Measurements from ENCODE around the gene GMCL1.
"Not testable (repeated sequence)": the region's sequence is repeated elsewhere in the genome, so short reads cannot be mapped to it uniquely, and the experiment has no call there.

The GMCL1 gene

DNA sequence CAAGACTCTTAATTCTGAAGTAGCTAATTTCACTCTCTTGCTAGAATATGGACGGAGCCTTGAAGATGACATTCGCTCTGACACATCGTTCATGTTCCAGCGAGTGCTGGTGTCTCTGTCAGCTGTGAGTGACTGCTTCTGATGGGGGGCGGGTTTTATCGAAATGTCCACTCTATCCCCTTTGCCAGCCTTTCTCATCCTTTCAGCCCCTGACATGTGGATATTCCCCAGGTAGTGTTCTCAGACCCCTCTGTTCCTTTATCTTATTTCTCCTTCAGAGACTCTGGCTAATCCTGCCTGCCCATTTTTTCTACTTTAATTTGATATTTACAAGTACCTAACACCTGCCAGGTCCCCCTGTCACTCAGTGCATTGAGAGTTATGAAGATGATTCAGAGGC is 18.9 kb upstream of the GMCL1 start:
- no peak for DNase-seq

DNA sequence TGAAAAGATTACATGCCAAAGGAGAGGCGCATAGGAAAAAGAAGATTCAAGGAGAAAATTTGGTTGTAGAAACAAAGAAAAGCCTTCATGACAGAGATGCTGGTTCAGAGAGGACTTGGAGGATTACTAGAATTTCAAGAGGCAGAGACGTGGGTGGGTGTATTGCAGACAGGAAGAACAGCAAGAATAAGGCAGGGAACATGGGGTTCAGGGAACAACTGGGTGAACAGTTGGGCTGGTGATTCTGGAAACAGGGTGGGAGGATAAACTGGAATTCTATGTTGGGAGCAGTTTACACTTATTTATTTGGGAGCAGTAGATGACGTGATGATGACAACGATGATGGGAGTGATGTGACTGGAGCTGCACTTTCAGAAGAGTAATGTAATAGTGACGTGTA is 18.4 kb upstream of the GMCL1 start:
- DNase-seq = no peak

DNA sequence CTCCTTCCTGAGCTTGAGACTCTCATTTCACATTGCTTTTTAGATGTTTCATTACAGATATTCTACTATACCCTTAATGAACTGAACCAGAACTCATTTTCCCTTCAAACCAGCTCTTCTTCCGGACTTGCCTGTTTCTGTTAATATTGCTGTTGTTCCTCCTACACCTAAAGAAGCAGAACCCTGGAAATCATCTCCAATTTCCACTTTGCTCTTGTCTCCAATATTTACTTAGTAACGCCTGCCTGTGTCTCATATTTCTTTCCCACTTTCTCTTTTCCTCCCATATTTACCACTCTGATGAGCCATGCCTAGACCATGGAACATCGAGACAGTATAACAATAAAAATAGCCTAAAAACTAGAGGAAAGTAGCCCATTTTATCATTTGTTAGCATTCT is 17.9 kb upstream of the GMCL1 start:
- no peak for DNase-seq

DNA sequence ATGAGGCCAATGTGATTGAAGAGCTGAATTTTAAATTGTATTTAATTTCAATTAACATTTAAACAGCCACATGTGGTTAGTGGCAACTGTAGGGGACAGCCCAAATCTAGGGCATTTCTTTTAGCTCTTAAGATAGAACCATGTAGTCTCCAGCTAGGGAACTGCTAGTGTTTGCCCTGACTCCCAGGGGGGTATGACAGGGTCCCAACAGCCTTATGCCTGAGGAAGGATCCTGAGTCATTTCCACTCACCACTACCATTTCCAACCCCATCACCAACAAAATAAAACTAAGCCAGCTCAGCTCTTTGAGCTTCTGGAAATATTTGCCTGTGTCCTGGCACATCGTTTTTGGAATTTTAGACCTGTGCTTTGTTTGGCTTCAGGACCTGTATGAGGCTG is 13.7 kb upstream of the GMCL1 start:
- no peak for DNase-seq

DNA sequence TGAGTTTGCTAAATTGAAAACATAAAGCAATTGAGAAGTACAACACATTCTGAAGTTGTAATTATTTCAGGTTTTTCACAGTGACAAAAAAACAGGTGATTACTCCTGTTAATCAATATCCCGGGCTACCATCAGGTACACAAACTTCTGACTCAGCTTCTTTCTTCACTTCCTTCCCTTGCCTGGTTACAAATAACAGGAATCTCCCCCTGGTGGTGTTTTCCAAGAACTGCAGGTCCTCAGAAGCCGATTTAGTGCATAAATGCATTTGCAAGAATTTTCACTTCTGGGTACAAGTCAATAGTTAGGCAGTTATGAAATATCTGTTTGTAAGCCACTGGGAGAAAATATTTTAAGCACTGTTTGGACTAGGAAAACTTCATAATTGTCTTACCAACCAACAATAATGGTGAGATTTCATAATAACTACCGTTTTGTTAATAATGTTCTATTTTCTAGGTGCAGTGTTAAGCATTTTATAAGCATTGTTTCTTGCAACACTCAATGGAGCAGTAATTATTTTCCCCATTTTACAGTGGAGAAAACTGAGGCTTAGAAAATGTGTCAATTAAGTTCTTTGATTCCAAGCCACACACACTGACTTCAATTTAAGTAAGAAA is 12.4 kb upstream of the GMCL1 start:
- DNase-seq = peak; percentile 43

DNA sequence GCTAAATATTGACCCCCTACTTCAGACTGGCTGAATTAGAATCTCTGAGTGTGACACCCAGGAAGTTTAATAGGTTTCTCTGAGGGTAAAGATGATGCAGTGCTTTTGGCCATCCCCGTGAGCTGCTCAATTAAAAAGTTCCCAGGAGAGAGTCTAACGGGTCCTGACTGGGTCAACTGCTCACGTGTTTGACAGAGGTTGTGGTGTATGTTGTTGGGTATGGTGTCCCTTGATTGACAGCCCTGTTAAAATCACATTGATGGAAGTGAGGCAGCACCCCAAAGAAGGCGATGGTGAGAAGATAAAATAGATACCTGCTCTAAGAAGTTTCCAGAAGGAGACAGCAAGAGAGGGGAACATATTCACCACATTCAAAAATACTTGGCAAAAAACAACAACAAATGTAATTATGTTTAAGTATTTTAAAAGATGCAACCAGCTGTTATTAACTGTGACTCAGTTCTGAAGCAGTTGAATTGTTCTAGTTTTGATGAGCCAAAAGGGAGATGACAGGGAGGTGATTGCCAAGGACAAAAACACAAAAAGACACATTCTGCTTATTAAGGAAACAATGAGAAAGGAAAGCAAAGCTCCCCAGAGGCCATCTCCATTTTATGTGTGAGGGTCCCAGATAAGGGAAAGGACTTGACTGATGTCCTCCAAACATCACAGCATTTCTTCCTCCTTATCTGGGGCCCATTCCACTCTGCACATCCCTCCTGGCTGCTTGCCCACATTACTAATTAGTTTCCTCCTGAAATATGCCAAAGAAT is 11.5 kb upstream of the GMCL1 start:
- DNase-seq = no peak

DNA sequence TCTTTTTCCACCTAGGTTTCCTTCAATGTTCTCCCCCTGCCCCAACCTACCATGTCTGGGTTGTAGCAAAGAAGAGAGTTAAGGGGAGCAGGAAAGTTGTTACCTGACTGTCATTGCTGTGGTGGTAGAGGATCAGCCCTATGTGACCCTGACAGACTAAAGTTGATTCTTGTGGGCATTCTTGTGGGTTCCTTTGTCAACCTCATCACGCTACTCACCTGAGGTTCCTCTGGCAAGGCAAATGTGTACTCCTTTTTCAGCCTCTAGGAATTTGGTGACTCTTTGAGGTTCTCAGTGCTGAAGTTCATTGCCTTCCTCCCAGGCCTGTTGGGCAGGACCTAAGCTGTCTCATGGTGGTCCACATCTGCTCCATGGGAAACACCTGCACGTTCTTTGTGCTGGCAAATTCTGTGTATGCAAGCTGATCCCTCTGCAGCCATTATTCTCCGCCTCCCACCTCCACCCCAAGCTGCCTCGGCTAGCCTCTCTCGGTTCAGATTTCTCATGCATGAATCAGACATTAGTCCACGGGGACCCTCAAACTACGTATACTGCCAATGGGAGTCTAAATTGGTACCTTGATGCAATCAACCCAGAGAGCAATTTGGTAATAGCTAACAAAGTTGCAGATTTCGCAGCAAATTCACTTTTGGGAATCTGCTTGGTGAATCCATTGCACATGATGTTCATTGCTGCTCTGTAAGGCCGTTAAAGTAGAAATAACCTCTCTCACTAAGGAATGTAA is 1.5 kb upstream of the GMCL1 start:
- no peak for DNase-seq

DNA sequence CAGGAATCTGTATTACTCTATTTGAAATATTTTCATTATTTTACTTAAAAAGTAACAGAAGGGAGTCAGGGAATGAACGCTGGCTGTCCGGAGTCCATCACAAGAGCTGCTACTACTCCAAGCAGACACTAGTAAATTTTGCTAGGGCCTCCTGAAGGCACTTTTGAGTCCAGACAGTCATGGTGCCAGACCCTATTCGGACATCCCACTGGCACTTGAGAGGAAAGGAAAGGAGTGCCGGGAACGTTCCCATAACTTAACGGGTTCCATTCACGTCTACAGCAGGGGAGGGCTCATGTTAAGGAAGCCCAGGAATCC is 563 bp upstream of the GMCL1 start:
- DNase-seq = no peak

DNA sequence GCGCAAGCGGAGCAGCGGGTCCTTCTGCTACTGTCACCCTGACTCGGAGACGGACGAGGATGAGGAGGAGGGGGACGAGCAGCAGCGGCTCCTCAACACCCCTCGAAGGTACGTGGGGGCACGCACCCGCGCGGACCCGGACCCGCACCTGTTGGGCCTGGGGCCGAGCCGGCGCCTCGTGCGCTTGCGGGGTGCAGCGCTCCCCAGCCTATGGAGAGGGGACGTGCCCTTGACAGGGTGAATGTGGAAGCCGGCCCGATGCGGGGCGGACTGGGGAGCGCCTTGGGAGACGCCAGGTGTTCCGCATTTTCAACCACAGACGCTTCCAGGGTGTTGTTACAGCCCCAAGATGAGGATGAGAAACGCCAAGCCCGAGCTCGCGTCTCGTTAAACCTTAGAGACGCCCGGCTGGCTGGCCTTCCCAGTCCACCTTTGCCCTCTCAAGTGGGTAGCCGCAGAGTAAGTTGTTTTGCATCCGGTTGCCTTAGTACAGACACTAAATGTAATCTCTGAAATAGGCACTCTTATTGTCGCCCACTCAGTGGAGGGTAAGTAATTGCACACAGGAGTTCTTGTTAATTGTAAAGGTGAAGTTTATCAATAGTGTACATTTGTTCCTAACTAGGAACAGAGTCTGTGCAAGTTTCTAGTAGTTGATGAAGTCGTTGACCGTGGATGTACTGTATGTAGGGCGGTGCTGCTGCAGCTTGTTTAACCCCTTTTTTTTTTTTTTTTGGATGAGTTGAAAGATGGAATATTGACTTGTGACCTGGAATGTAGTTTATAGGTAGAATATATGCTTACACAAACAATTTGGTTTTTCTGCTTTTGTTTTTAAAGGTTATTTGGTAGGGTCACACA is 815 bp downstream of the GMCL1 start:
- peak; percentile 22 for DNase-seq

DNA sequence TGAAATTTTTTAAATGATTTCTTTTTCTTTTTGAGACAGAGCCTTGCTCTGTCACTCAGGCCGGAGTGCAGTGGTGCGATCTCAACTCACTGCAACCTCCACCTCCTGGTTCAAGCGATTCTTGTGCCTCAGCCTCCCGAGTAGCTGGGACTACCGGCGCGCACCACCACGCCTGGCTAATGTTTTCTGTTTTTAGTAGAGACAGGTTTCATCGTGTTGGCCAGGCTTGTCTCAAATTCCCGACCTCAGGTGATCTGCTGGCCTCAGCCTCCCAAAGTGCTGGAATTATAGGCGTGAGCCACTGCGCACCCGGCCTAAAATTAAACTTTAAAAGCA is 1.4 kb downstream of the GMCL1 start:
- DNase-seq = not testable (repeated sequence)

DNA sequence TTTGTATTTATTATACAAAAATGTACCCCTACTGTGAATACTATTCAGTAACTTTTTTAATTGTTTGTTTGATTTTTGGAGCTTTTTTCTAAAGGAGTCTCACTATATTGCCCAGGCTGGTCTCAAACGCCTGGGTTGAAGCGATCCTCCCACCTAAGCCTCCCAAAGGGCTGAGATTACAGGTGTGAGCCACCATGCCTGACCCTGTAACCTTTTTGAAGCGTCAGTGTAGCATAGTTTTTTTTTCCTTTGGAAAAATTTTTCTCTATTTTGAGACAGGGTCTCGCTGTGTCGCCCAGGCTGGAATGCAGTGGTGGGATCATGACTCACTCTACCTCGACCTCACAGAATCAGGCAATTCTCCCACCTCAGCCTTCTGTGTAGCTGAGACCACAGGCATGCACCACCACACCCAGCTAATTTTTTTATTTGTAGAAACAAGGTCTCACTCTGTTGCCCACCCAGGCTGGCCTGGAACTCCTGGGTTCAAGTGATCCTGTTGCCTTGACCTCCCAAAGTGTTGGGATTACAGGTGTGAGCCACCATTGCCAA is 2.0 kb downstream of the GMCL1 start:
- no peak for DNase-seq

DNA sequence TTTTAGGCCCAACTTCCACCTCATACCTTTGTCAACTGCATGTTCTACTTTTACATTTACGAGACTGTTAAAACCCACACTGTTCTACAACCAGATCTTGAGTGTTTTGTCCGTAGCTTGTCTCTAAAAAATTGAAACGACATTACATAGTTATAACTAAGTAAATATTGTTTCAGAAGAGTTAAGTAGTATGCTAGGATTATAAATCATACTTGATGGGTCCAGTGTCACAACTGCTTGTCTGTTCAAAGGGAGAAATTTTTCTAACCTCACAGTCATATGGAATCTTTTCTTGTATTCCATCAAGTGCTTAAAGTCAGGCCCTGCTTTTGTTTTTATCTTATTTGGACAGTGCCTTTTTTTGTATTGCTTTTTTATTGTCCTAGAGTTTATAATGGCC is 4.3 kb downstream of the GMCL1 start:
- DNase-seq = no peak

DNA sequence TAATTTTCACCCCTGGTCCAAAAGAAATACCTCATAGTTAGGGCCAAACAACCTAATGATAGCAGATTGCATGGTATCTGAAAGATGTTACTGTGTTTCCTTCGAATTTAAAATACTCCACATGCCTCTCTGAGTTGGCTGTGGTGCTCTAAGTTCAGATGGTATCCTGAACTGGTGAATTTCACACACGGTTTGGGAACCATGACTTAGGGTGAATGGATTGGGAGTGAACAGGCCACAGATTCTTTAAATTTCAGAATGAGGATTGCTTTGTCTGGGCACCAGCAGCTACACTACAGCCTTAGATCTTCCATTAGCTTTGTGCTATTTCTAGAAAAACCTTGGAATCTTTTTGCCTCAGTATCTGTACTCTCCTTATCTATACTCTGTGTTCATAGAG is 6.2 kb downstream of the GMCL1 start:
- DNase-seq = no peak

DNA sequence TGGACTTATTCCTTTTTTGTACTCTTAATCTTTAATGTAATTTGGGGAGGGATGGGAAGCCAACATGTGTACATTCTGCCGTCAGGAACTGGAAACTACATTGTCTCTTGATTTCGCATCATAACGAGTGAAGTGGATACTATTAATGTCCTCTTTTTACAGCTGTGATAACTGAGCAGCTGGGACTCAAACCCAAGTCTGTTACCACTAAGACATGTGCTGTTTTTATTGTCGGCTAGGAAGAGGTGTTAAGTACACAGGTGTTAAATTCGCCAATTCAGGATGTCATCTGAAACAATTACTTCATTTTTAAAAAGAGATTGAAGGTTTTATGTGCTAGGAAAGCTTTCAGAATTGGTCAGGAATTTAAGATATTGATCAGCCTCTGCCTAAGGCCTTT is 6.9 kb downstream of the GMCL1 start:
- no peak for DNase-seq

DNA sequence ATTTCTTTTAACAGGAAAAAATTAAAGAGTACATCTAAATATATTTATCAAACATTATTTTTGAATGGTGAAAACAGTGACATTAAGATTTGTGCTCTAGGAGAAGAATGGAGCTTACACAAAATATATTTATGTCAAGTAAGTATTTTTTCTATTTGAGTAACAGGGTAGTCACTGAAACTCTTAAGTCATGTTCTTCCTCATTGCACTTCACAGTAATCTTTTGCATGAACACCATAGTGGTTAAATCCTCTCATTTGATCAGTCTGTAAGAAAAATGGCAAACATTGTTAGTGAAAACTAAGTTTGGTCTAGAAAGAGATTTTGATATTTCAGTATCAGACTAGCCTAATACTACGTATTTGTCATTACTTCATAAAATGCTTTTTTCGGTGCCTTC is 8.1 kb downstream of the GMCL1 start:
- no peak for DNase-seq

DNA sequence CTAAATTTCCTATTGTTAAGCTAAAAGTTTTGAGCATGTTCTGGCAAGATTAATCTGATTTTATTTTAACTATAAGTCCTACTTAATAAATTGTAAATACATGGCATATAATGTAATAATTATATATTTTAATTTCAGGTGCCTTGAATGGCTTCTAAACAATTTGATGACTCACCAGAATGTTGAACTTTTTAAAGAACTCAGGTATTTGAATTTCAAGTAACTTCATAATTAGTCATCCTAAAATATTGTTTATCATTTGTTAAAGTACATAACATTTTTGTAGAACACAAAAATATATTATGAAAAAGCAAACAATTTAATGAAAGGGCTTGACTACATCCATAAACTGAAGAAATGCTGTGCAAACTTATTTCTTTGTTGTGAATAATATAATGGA is 14.5 kb downstream of the GMCL1 start:
- DNase-seq = no peak

DNA sequence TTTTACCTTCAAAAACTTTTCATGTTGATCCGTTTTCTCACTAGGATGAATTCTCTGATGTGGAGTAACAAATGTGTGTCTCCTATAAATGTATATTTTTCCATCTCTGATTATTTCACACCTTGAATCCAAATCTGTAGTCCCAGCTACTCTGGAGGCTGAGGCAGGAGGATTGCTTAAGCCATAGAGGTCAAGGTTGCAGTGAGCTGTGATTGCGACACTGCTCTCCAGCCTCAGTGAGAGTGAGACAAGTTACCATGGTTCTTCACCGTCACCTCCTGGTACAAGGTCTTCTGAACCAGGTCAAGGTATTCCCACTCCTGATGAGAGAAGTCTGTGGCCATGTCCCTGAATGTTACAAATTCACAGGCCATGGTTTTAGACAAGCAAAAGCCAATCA is 15.1 kb downstream of the GMCL1 start:
- no peak for DNase-seq

DNA sequence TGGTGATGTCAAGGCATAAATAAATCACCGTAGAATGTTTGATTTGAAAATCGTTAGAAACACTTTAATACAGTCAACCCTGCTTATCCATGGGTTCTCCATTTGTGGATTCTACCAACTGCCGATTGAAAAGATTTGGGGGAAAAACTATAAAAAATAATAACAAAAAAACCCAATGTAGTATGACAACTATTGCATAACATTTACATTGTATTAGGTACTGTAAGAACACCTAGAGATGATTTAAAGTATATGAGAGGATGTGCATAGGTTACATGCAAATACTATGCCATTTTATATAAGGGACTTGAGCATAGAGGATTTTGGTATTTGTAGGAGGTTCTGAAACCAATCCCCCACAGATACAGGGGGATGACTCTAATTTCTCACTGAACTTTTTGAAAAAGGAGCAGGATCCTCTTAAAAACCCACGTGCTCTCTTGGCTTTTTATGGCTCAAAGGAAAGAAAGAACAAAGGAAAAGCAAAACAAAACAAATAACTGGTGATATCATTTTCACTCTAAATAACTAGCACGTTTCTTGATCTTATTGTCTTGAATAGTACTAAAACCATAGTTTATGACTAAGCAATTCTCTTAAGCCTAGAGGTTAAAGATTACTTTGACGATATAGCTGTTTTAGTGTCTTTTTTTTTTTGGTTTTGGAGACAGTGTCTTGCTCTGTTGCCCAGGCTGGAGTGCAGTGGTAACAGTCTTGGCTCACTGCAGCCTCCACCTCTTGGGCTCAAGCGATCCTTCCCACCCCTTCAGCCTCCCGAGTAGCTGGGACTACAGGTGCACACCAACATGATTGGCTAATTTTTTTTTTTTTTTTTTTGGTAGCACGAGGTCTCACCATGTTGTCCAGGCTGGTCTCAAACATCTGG is 17.0 kb downstream of the GMCL1 start:
- DNase-seq = no peak

DNA sequence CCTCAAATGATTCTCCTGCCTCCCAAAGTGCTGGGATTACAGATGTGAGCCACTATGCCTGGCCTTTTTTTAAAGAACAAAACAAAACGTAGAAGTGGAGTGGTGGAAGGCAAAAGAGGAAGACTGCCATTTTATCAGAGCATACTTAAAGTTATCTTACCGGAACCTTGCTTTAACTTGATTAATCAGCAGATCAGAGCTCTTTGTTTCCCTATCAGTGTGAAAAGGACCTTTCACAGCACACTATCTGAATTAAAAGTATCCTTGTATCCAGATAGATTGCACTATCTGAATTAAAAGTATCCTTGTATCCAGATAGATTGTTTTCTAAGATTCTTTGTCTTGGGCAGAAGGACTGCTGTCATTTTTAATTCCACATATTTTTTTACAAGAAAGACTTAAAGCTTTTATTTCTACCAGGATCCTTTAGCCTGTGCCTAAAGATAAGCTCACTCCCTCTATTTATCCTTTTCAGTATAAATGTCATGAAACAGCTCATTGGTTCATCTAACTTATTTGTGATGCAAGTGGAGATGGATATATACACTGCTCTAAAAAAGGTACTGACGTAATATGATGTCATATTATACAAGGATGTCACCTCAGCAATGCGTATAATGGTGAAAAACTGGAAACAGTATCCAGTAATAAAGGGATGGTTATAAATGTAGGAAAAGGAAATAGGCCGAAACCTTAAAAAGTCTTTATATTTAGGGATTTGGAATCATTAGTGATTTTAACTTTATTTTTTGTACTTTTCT is 17.8 kb downstream of the GMCL1 start:
- no peak for DNase-seq

DNA sequence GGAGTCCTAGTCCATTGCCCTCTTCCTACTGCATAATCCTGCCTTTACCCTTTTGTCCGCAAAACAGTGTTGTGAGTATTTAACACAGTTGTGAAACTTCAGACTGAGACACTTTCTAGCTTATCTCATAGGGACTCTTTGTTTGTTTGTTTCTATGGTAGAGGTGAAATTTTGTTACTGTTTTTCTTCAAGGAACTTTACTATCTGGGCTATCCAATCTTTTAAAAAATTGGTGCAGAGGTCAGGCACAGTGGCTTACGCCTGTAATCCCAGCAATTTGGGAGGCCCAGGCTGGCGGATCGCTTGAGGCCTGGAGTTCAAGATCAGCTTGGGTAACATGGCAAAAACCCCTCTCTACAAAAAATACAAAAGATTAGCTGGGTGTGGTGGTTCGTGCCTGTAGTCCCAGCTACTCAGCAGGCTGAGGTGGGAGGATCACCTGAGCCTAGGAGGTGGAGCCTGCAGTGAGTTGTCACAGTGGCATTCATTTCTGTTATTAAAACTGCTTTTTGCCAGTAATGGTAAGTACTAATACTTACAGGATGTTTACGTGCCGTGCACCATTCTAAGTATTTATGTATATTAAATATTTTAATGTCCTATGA is 18.8 kb downstream of the GMCL1 start:
- DNase-seq = no peak

DNA sequence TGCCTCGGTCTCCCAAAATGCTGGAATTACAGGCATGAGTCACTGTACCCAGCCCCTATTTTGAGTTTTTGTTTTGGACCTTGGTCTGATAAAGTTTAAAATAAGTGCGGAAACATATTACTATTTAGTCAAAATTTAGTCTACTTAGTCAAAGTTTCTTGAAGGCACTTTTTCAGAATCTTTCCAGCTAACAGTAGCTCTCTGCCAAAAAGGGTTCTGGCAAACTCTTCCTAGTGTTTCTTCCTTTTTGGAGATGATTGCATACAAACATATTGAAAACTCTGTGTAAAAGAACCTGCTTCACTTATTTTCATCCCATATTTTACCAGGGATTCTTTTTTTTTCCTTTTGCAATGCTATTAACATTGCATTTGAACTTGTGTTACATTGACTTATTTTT is 28.8 kb downstream of the GMCL1 start:
- no peak for DNase-seq

Data from stimulated activated CD4-positive, alpha-beta T cell treated with anti-CD3 and anti-CD28 coated beads, Interleukin-12 subunit alpha, Interleukin-12 subunit beta, amount 100 ng/mL, for 4 hours (primary cell).